NCI-H2029 (cell line): ENCODE results near the gene CLBA1.
"Not testable (repeated sequence)": the region's sequence is repeated elsewhere in the genome, so short reads cannot be mapped to it uniquely, and the experiment has no call there.

Experiments
- DNase-seq: peaks from one replicate; lab custom pipeline; 2025; lab: John Stamatoyannopoulos, UW

The CLBA1 gene

DNA sequence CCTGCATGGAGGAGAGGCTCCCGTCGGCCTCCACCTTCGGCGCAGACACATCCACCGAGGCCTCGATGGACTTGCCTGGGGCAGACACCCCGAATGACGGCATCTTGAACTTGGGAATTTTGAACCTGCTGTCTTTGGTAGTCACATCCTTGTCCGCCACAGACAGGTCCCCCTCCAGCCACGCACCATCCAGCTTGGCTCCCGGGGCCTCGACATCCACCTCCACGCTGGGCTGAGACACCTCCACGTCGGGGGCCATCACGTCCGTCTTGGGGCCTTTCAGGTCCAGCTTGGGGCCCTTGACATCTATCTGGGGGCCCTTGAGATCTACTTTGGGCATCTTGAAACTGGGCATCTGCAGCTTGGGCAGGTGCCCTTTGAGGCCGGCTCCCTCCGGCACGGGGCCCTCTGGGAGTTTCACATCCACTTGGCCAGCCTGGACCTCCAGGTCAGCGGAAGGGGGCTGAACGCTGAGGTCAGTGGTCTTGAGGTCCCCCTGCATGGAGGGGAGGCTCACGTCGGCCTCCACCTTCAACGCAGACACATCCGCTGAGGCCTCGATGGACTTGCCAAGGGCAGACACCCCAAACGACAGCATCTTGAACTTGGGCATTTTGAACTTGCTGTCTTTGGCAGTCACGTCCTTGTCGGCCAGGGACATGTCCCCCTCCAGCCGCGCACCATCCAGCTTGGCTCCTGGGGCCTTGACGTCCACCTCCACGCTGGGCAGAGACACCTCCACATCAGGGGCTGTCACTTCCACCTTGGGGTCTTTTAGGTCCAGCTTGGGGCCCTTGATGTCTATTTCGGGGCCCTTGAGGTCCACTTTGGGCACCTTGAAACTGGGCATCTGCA lies 37.5 kb upstream of the CLBA1 start:
- DNase-seq = not testable (repeated sequence)

DNA sequence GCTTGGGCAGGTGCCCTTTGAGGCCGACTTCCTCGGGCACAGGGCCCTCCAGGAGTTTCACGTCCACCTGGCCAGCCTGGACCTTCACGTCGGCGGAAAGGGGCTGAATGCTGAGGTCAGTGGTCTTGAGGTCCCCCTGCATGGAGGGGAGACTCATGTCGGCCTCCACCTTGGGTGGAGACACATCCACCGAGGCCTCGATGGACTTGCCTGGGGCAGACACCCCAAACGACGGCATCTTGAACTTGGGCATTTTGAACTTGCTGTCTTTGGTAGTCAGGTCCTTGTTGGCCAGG lies 36.9 kb upstream of the CLBA1 start:
- no peak for DNase-seq

DNA sequence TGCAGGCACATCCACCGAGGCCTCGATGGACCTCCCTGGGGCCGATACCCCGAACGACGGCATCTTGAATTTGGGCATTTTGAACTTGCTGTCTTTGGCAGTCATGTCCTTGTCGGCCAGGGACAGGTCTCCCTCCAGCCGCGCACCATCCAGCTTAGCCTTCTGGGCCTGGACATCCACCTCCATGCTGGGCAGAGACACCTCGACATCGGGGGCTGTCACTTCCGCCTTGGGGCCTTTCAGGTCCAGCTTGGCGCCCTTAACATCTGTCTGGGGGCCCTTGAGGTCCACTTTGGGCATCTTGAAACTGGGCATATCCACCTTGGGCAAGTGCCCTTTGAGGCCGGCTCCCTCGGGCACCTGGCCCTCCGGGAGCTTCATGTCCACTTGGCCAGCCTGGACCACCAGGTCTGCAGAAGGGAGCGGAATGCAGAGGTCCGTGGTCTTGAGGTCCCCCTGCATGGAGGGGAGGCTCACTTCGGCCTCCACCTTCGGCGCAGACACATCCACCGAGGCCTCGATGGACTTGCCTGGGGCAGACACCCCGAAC lies 36.1 kb upstream of the CLBA1 start:
- not testable (repeated sequence) for DNase-seq

DNA sequence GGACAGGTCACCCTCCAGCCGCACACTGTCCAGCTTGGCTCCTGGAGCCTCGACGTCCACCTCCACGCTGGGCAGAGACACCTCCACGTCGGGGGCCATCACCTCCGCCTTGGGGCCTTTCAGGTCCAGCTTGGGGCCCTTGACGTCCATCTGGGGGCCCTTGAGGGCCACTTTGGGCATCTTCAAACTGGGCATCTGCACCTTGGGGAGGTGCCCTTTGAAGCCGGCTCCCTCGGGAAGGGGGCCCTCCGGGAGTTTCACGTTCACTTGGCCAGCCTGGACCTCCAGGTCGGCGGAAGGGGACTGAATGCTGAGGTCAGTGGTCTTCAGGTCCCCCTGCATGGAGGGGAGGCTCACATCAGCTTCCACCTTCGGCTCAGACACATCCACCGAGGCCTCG lies 35.6 kb upstream of the CLBA1 start:
- DNase-seq = no peak

DNA sequence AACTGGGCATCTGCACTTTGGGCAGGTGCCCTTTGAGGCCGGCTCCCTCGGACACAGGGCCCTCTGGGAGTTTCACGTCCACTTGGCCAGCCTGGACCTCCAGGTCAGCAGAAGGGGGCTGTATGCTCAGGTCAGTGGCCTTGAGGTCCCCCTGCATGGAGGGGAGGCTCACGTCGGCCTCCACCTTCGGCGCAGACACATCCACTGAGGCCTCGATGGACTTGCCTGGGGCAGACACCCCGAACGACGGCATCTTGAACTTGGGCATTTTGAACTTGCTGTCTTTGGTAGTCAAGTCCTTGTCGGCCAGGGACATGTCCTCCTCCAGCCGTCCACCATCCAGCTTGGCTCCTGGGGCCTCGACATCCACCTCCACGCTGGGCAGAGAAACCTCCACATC lies 34.9 kb upstream of the CLBA1 start:
- DNase-seq = not testable (repeated sequence)

DNA sequence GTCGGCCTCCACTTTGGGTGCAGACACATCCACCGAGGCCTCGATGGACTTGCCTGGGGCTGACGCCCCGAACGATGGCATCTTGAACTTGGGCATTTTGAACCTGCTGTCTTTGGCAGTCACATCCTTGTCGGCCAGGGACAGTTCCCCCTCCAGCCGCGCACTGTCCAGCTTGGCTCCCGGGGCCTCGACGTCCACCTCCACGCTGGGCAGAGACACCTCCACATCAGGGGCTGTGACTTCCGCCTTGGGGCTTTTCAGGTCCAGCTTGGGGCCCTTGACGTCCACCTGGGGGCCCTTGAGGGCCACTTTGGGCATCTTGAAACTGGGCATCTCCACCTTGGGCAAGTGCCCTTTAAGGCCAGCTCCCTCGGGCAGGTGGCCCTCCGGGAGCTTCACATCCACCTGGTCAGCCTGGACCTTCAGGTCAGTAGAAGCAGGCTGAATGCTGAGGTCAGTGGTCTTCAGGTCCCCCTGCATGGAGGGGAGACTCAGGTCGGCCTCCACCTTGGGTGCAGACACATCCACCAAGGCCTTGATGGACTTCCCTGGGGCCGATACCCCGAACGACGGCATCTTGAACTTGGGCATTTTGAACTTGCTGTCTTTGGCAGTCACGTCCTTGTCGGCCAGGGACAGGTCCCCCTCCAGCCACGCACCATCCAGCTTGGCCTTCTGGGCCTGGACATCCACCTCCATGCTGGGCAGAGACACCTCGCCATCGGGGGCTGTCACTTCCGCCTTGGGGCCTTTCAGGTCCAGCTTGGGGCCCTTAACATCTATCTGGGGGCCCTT lies 33.5 kb upstream of the CLBA1 start:
- DNase-seq = not testable (repeated sequence)

DNA sequence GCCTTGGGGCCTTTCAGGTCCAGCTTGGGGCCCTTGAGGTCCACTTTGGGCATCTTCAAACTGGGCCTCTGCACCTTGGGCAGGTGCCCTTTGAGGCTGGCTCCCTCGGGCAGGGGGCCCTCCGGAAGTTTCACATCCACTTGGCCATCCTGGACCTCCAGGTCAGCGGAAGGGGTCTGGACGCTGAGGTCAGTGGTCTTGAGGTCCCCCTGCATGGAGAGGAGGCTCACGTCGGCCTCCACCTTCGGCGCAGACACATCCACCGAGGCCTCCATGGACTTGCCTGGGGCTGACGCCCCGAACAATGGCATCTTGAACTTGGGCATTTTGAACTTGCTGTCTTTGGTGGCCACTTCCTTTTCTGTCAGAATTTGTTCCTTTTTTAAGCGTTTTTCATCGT lies 32.5 kb upstream of the CLBA1 start:
- no peak for DNase-seq

DNA sequence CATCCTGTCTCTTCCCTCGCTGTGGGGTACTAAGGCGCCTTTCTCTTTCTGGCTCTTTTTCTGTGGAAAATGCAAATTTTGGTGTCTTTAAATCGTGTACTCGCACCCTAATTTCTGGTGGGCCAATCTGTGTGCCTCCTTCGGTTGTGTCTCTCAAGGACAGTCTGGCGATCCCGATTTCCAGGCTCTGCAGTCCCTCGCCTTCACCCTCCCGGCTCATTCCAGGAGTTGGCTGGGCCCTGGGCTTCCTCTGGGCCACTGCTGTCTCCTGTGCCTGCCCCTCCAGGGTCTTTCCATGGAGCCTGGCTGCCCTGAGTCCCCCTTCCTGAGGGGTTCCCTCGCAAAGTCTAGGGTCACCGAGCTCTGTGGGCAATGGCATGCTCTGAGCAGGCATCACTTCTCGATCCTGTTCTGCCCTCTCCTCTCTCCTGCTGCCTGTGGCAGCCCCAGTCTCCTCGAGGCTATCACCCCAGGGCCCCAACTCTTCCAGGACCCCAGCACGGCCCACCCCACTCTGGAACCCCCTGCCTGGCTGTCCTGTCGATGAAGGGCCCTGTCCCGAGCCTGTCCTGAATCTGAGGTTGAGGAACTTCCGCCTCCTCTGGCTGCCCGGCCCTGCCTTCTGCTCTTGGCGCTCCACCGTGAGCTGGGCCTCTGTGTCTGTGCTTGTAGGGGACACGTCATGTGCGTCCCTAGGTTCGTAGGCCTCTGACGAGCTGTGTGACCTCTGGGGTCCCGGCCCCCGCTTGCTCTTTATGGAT lies 31.5 kb upstream of the CLBA1 start:
- no peak for DNase-seq

DNA sequence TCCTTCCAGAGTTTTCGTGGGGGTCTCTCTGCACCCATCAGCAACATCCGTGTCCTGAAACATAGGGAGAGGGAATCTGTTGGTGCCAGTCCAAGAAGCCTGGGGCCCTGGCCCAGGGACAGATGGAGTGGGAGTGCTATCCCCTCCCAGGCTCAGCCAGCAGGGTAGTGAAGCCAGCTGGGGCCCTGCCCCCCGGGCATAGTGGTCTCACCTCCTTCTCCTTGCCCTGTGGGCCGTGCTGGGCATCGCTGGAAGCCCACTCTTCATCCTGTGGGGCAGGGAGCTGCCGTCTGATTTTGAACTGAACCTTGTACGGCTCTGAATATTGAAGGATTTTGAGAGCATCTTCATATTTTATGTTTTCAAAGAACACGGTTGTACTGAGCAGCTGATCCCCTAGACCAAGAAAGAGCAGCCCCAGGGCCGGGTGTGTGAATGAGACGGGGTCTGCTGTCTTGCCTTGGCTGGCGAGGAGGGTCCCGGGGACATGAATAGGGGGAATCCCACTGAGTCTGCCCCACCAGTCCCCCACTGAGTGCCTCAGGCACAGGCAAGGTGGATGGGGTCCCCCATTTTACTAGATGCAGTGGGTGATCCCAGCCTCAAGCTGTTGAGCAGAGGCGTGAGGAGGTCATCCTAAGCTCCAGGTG lies 30.7 kb upstream of the CLBA1 start:
- no peak for DNase-seq

DNA sequence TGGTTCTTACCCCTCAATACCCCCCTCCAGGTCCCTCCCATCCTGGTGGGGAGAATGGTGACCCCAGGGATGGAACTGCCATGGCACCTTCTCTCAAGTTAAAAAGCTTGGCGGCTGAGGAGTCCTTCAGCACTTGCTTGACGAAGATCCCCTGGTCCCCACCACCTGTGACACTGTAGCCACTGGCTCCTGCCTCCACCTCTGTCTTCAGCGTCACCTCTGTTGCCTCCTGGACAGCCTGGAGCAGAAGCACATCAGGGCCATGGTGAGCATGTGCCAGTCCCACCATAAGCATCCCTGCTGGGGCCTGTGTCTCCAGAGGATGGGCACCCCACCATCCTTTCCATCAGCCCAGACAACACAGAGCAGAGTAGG lies 30.2 kb upstream of the CLBA1 start:
- DNase-seq = no peak

DNA sequence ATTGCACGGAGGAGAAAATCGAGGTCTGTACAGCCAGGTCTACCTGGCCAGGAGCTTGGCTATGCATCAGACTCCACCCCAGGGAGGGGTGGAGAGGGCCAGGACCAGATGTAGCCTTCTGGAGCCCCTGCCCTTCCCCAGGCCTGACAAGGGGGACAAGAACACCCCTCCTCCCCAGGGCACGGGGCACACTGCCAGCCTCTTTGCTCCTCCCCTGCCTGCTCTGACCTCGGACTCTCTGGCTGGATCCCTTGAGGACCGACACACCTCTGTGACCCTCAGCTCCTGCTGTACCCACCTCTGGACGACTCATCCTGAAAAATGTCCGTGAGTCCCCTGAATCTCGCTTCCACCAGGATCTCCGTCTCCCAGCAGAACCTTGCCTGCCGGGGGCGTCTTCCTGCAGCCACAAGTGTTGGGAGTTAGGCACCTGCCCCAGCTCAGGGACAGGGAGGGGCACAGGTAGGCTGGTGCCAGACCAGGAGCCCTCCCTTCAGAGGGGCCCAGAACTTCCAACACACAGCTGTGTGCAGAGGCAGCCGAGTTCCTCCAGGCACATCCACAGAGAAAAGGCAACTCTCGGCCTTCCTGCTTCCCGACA lies 29.2 kb upstream of the CLBA1 start:
- DNase-seq = no peak

DNA sequence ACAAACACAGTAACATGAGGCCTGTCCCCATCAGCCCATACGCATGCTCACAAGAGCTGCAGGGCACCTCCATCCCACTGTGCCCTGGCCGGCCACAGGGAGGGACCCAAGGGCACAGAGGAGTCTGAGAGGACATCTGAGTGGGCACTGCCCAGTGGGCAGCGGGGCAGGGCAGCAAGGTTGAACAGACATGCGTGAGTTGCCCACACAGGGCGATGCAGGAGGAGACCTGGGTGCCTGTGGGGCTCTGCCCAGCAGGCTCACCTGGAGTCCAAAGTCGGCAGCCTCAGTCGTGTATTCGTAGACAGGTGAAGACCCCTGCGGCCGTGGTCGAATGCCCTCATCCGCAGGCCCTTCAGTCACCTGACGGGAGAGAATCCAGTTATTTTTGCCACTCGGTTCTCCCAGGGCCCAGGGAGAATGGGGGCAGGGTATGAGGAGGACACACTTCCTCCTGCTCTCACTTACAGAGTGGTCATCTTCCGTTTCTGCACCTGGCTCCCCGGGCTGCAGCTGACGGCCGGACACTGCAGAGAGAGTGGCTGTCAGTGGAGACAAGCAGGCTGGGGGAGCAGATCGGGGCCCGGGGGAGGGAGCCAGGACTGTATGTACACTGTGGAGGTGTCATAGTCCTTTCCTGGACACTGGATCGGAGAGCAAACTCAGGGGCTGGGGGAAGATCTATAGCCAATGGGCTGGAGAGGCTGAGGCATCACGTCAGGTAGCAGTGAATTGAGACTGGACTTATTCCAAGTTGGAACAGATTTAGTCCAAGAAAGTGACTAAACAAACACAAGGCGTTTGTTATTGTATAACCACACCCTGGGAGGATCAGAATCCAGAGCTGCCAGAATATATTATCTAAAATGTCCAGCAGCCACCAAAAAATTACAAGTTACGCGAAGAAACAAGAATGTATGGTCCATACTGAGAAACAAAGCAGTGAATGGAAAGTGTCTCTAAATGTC lies 28.2 kb upstream of the CLBA1 start:
- no peak for DNase-seq

DNA sequence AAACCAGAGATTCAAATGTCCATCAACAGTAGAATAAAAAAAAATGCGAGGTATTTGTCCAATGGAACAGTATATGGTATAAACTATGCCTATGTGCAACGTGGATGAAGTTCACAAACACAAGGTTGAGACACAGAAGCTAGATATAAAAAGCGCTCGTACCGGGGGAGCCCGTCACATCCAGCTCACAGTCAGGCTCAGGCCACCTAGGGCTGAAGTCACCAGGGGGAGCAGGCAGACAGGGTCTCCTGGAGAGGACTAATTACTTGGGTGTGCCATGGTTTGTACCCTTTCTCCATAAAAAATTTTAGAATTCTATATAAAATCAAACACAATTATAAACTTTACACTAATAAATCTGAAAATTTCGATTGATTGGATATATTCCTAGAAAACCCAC lies 21.0 kb upstream of the CLBA1 start:
- DNase-seq = no peak

DNA sequence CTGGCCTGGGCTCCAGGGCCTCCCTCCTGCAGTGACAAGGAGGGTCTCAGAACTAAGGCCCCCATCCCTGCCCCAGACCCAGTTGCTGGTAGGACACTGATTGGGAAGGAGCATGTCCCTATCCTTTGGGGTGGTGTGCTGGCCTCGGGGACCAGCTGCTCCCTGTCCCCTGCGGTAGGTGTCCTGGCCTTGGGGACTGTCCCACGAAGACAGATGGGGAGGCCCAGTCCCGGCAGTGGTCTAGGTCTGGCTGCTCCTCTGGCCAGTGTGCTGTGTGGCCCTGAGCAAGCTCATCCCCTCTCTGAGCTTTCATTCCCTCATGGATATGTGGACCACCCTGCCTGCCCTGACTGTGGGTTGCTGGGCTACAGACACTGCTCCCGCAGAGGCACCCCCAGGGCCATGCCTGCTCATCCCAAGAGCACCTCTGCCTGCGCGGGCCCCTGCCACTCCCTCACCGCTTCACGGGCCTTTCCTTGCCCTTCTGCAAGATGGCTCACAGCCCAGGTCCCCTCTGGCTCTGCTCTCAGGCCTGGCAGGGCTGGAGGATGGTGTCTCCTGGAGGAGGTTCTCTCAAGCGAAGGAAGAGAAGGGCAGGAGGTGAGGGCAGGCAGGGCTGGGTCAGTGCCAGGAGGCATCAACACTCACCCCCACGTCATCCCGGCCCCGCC lies 19.9 kb upstream of the CLBA1 start:
- no peak for DNase-seq

DNA sequence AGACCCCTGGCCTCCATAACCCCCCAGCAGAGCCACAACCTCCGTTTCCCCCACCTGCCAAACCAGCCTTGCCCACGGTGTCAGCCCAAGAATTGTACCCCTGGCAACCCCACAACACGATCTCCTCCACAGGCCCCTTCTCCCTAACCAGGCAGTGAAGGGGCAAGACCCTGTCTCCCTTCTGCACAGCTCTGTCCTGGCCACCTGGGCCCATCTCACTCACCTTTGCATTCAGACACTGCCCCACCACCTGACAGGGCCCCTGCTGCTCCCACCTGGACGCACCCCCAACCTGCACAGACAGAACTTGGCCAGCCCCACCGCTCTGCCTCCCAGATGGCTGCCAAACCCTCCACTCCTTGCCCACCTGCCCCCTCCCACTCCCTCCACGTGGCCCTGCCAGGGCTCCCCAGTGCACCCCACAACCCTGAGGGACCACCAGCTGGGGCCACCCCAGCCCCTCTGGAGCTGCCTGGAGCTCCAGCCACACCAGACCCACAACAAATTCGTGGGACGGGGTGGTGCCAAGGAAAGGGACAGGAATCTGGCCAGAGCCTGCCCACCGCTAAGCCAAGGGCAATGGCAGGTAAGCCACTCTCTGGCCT lies 19.2 kb upstream of the CLBA1 start:
- DNase-seq = no peak

DNA sequence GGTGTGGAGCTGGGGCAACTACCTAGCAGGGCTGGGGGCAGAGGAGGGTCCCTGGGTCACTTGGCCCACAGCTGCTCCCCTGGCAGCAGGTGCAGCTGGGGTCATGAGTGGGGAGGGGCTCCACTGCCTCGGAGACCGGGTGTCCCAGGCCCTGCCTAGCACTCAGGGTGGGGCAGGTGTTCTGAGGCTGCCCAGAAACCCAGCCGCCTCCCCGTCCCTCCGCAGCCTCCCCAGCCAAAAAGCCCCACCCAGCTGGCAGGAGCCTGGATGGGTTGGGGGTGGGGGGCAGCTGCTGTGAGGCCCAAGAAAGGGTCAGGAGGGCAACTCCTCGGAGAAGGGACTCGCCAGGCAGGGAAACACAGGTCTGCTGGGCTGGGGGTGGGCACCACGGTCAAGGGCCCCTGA lies 18.6 kb upstream of the CLBA1 start:
- no peak for DNase-seq

DNA sequence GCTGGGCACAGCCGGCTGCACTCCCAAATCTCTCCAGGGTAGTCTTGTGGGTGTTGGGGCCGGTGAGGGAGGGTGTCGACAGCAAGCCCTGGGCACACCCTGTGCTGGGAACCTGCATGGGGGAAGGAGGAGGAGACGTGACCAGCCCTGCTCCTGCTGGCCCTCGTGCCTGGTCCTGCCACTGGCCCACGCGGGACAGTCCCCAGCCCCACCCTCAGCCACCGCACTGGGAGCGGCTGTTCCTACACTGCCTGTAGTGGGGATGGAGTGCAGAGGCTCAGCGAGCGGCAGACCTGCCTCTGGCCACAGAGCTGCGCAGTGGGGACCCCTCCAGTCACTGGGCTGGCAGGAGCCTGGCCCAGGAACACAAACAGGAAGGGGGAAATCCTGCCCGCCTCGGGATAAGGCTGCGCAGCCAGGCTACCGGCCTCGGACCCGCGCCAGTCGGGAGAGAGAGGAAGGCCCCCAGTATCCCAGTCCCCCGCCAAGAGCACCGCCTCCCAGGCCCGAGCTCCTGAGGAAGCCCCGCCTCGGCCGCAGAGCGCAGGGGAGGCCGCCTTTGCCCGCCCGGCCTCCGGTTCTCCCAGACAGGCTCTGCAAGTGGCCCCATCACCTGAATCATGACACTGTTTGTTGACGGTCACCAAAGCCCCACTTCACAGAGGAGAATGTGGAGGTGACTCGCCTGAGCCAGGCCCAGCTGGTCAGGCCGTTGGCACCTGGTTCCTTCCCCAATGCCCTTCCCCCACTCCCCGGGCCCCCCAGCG lies 18.0 kb upstream of the CLBA1 start:
- no peak for DNase-seq

DNA sequence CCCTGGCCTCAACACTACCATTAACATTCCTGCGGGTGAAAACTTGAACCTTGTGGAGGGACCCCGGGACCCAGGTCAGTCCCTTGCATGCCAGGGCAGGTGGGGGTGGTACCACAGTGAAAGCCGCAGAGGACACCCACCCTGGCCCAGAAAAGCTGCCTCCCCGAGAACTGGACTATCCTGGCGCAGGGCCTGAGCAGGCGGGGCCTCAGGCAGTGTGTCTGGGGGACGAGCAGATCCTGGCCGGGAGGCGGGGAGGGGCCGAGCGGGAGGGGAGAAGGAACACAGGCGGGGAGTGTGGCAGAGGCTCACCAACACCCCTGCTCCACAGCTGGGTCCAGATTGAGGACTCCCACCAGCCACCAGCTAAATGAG lies 17.4 kb upstream of the CLBA1 start:
- DNase-seq = no peak
